ENCODE measurements around the gene CNIH2.
"Not testable (repeated sequence)": the region's sequence is repeated elsewhere in the genome, so short reads cannot be mapped to it uniquely, and the experiment has no call there.

CNIH2 gene

GRCh38 chr11:66259956-66260355 is 18.0 kb upstream of the CNIH2 start:
- no peak for DNase-seq

- no peak for DNase-seq
These were observed 16.4 kb upstream of the CNIH2 start for GRCh38 chr11:66261578-66261977.

GRCh38 chr11:66262191-66262590 is 15.8 kb upstream of the CNIH2 start:
- no peak for DNase-seq

GRCh38 chr11:66262696-66263095 is 15.3 kb upstream of the CNIH2 start:
- no peak for DNase-seq

GRCh38 chr11:66263231-66263630 is 14.7 kb upstream of the CNIH2 start:
- no peak for DNase-seq

GRCh38 chr11:66263785-66264184 is 14.2 kb upstream of the CNIH2 start:
- DNase-seq = no peak

- DNase-seq = no peak
These were observed 13.6 kb upstream of the CNIH2 start for GRCh38 chr11:66264383-66264782.

- DNase-seq = no peak
These were observed 13.1 kb upstream of the CNIH2 start for GRCh38 chr11:66264914-66265313.

GRCh38 chr11:66265531-66266377 is 12.2 kb upstream of the CNIH2 start:
- DNase-seq = no peak

- no peak for DNase-seq
These were observed 11.5 kb upstream of the CNIH2 start for GRCh38 chr11:66266378-66267038.

GRCh38 chr11:66267039-66267378 is 11.0 kb upstream of the CNIH2 start:
- no peak for DNase-seq

- peak; percentile 72 to 84 for DNase-seq
These were observed 10.4 kb upstream of the CNIH2 start for GRCh38 chr11:66267379-66268243.

GRCh38 chr11:66268244-66268951 is 9.6 kb upstream of the CNIH2 start, which contains the start of gene RAB1B:
TSS of gene RAB1B (plus strand) at chr11:66268639. CDS start at chr11:66268680, 41 bp downstream.
- peak; percentile 100 for DNase-seq

- DNase-seq = peak; percentile 39 to 54
These were observed 8.7 kb upstream of the CNIH2 start for GRCh38 chr11:66268952-66269905.

GRCh38 chr11:66271816-66272215 is 6.2 kb upstream of the CNIH2 start:
- DNase-seq = no peak

GRCh38 chr11:66272596-66272995 is 5.4 kb upstream of the CNIH2 start:
- DNase-seq = no peak

GRCh38 chr11:66274219-66274618 is 3.8 kb upstream of the CNIH2 start:
- DNase-seq = no peak

GRCh38 chr11:66275396-66275795 is 2.6 kb upstream of the CNIH2 start:
- no peak for DNase-seq

GRCh38 chr11:66275984-66276612 is 1.9 kb upstream of the CNIH2 start:
- no peak for DNase-seq

GRCh38 chr11:66276619-66277018 is 1.4 kb upstream of the CNIH2 start:
- not testable (repeated sequence) for DNase-seq

GRCh38 chr11:66277064-66277463 is 911 bp upstream of the CNIH2 start:
- not testable (repeated sequence) for DNase-seq

Data from inflammatory macrophage (primary cell).